Hepatocyte (in vitro differentiated cells): Measurements from ENCODE around the gene TNNI3.

Experiments used
- CTCF ChIP-seq: fragments of 200-600 bp; sonication (generic); IDR thresholded peaks from 2 replicates; pipeline ENCODE4 v1.5.1; 2016; ENCODE audit warnings: antibody characterized with exemption, mild to moderate bottlenecking; ENCODE audit not compliant: poor library complexity
- EZH2 ChIP-seq: fragments of 200-600 bp; sonication (generic); IDR thresholded peaks from 2 replicates; pipeline ENCODE4 v1.6.1; 2016; ENCODE audit warnings: antibody characterized with exemption, mild to moderate bottlenecking, borderline replicate concordance

GRCh38 chr19:55196803-55197202, 39.3 kb upstream of the TNNI3 start:
- TF ChIP-seq CTCF (no peak), EZH2 (no peak)
